OCI-LY1 (cell line): ENCODE measurements around the gene MYH14.

Source experiments
- H2AFZ ChIP-seq: fragments of 200-600 bp; sonication (generic), shearing (Covaris generic); 2 replicates; pipeline ENCODE4 v1.6.0; 2014; ENCODE audit warnings: antibody characterized with exemption, mild to moderate bottlenecking, low read length
- H3F3A ChIP-seq: fragments of 200-600 bp; sonication (generic), shearing (Covaris generic); 2 replicates; pipeline ENCODE4 v1.6.0; 2014; ENCODE audit warnings: mild to moderate bottlenecking, antibody characterized with exemption, low read length, moderate library complexity; ENCODE audit not compliant: insufficient read depth
- H3K27ac ChIP-seq: fragments of 200-600 bp; sonication (generic); 2 replicates; pipeline ENCODE4 v1.5.1; 2014; ENCODE audit warnings: low read length, mixed run types, mild to moderate bottlenecking, low read depth; ENCODE audit not compliant: poor library complexity, severe bottlenecking
- H3K27me3 ChIP-seq: fragments of 200-600 bp; sonication (generic); 2 replicates; pipeline ENCODE4 v1.6.0; 2014; ENCODE audit warnings: antibody characterized with exemption, mild to moderate bottlenecking, low read length, moderate library complexity; ENCODE audit not compliant: insufficient read depth
- H3K36me3 ChIP-seq: fragments of 200-600 bp; sonication (generic); 2 replicates; pipeline ENCODE4 v1.6.1; 2014; ENCODE audit warnings: mild to moderate bottlenecking, antibody characterized with exemption, low read length, moderate library complexity, mixed read lengths; ENCODE audit not compliant: insufficient read depth
- H3K4me1 ChIP-seq: fragments of 200-600 bp; sonication (generic); 2 replicates; pipeline ENCODE4 v1.5.1; 2014; ENCODE audit warnings: mild to moderate bottlenecking, low read length, moderate library complexity; ENCODE audit not compliant: insufficient read depth, severe bottlenecking
- H3K4me2 ChIP-seq: fragments of 200-600 bp; sonication (generic), shearing (Covaris generic); 2 replicates; pipeline ENCODE4 v1.6.1; 2014; ENCODE audit warnings: low read length
- H3K4me3 ChIP-seq: fragments of 200-600 bp; sonication (generic); 2 replicates; pipeline ENCODE4 v1.5.1; 2014; ENCODE audit warnings: low read length, low read depth, mild to moderate bottlenecking, mixed read lengths; ENCODE audit not compliant: poor library complexity, severe bottlenecking
- H3K79me2 ChIP-seq: fragments of 200-600 bp; shearing (Covaris generic); 2 replicates; pipeline ENCODE4 v1.6.1; 2016; ENCODE audit warnings: mixed run types, low read length, mixed read lengths; ENCODE audit not compliant: insufficient read depth
- H3K9ac ChIP-seq: fragments of 200-600 bp; sonication (generic), shearing (Covaris generic); 2 replicates; pipeline ENCODE4 v1.6.1; 2014; ENCODE audit warnings: mild to moderate bottlenecking, low read length, mixed read lengths
- H3K9me2 ChIP-seq: fragments of 200-600 bp; sonication (generic), shearing (Covaris generic); 2 replicates; pipeline ENCODE4 v1.6.1; 2014; ENCODE audit warnings: low read depth, mild to moderate bottlenecking, low read length, mixed read lengths
- H3K9me3 ChIP-seq: fragments of 200-600 bp; shearing (Covaris generic); 2 replicates; pipeline ENCODE4 v1.6.1; 2014; ENCODE audit warnings: low read length, mixed read lengths
- H4K20me1 ChIP-seq: fragments of 200-600 bp; sonication (generic), shearing (Covaris generic); 2 replicates; pipeline ENCODE4 v1.6.0; 2016; ENCODE audit warnings: mild to moderate bottlenecking, low read length; ENCODE audit not compliant: insufficient read depth
- EZH2 ChIP-seq: fragments of 200-600 bp; sonication (generic), shearing (Covaris generic); IDR thresholded peaks from 2 replicates; pipeline ENCODE4 v1.8.0; 2017; ENCODE audit warnings: borderline replicate concordance, mixed run types, mild to moderate bottlenecking, antibody characterized with exemption, low read length, moderate library complexity, mixed read lengths
- TF ChIP-seq, protein P1 (sequence below): fragments of 200-600 bp; sonication (generic), shearing (Covaris generic); IDR thresholded peaks from 2 replicates; pipeline ENCODE4 v1.5.1; 2017; ENCODE audit warnings: mild to moderate bottlenecking, antibody characterized with exemption, low read length, moderate library complexity, mixed read lengths

The MYH14 gene

DNA sequence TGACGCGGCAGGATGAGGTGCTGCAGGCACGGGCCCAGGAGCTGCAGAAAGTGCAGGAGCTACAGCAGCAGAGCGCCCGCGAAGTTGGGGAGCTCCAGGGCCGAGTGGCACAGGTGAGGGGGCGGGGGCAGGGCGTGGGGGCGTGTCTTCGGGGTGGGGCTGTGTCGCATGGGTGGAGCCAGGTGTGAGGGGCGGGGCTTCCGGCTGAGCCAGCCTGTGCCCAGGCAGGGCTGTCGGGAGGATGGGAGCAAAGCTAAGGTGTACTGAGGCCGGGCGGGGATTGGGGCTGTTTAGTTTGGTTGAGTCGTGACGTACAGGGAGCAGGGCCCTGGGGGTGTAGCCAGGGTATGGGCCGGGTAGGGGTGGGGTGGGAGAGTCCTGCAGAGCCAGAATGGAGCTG is 63.5 kb downstream of the MYH14 start:
- TF ChIP-seq, protein P1, sequence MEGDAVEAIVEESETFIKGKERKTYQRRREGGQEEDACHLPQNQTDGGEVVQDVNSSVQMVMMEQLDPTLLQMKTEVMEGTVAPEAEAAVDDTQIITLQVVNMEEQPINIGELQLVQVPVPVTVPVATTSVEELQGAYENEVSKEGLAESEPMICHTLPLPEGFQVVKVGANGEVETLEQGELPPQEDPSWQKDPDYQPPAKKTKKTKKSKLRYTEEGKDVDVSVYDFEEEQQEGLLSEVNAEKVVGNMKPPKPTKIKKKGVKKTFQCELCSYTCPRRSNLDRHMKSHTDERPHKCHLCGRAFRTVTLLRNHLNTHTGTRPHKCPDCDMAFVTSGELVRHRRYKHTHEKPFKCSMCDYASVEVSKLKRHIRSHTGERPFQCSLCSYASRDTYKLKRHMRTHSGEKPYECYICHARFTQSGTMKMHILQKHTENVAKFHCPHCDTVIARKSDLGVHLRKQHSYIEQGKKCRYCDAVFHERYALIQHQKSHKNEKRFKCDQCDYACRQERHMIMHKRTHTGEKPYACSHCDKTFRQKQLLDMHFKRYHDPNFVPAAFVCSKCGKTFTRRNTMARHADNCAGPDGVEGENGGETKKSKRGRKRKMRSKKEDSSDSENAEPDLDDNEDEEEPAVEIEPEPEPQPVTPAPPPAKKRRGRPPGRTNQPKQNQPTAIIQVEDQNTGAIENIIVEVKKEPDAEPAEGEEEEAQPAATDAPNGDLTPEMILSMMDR: no peak
- no peak for TF ChIP-seq EZH2
- H3K9ac ChIP-seq: no peak overlapping the region

DNA sequence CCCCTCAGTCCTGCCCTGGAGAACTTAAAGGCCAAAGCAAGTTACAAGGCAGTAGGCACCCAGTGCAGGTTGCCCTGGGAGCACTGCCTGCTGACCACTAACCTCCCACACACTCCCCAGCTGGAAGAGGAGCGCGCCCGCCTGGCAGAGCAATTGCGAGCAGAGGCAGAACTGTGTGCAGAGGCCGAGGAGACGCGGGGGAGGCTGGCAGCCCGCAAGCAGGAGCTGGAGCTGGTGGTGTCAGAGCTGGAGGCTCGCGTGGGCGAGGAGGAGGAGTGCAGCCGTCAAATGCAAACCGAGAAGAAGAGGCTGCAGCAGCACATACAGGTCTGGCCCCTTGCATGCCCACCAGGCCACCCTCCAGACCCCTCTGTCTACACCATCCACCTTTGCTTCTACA is 64.6 kb downstream of the MYH14 start:
- H3K4me3 ChIP-seq: no peak overlapping the region
- no peak overlapping the region for H3K9ac ChIP-seq
- no peaks in the 10 kb centered on the region for H4K20me1 ChIP-seq
- H3K9me2 ChIP-seq: no peaks in the 10 kb centered on the region
- no peak overlapping the region for H3K4me2 ChIP-seq
- H3K36me3 ChIP-seq: no peaks in the 10 kb centered on the region
- H3K27me3 ChIP-seq: peaks cover 11% of the 10 kb centered on the region; the same call in 1 of the 2 replicates
- H2AFZ ChIP-seq: no peak overlapping the region
- H3K9me3 ChIP-seq: no peaks in the 10 kb centered on the region
- no peaks in the 10 kb centered on the region for H3F3A ChIP-seq
- no peaks in the 10 kb centered on the region for H3K79me2 ChIP-seq
- no peaks in the 10 kb centered on the region for H3K4me1 ChIP-seq
- TF ChIP-seq EZH2: no peak
- TF ChIP-seq, protein P1: no peak
- H3K27ac ChIP-seq: no peak overlapping the region

More for the DNA sequence above, 63.5 kb downstream of the MYH14 start:
- Histone ChIP-seq H3K4me3 (no peak overlapping the region), H3F3A (no peaks in the 10 kb centered on the region), H4K20me1 (no peaks in the 10 kb centered on the region), H3K27me3 (peaks cover 6% of the 10 kb centered on the region; the same call in 1 of the 2 replicates), H2AFZ (no peak overlapping the region), H3K9me2 (no peaks in the 10 kb centered on the region), H3K79me2 (no peaks in the 10 kb centered on the region), H3K4me2 (no peak overlapping the region), H3K27ac (no peak overlapping the region), H3K4me1 (no peaks in the 10 kb centered on the region), H3K9me3 (no peaks in the 10 kb centered on the region), H3K36me3 (no peaks in the 10 kb centered on the region)

DNA sequence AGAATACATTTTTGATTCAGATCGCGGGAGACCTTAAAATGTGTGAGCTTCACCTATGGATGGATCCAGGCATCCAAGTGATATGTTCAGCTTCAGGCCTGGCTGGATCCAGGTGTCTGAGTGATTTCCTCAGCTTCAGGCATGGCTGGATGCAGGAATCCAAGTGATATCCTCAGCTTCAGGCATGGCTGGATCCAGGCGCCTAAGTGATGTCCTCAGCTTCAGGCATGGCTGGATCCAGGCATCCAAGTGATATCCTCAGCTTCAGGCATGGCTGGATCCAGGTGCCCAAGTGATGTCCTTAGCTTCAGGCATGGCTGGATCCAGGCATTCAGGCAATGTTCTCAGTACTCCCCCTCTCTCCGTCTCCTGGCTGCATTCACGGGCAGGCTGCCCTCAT is 65.1 kb downstream of the MYH14 start:
- Histone ChIP-seq H3K27ac (no peak overlapping the region), H3F3A (no peaks in the 10 kb centered on the region)

More for the DNA sequence above, 65.1 kb downstream of the MYH14 start:
- Histone ChIP-seq H4K20me1 (no peaks in the 10 kb centered on the region), H2AFZ (no peak overlapping the region), H3K79me2 (no peaks in the 10 kb centered on the region), H3K4me2 (no peak overlapping the region), H3K4me3 (no peak overlapping the region), H3K27me3 (peaks cover 11% of the 10 kb centered on the region; the same call in 1 of the 2 replicates), H3K4me1 (no peaks in the 10 kb centered on the region), H3K36me3 (no peaks in the 10 kb centered on the region), H3K9me3 (no peaks in the 10 kb centered on the region), H3K9me2 (no peaks in the 10 kb centered on the region), H3K9ac (no peak overlapping the region)
- TF ChIP-seq, protein P1: no peak
- no peak for TF ChIP-seq EZH2
